Neural progenitor cell (in vitro differentiated cells): ENCODE data around the gene PCK1.

Source experiments
- EZH2phosphoT487 ChIP-seq: fragments of 200-600 bp; sonication (generic); IDR thresholded peaks from 2 replicates; pipeline ENCODE4 v1.6.1; 2017; ENCODE audit warnings: antibody characterized with exemption
- TF ChIP-seq, protein P1 (sequence below): fragments of 200-600 bp; sonication (generic); IDR thresholded peaks from 2 replicates; pipeline ENCODE4 v1.5.1; 2017; ENCODE audit warnings: antibody characterized with exemption, mild to moderate bottlenecking

DNA sequence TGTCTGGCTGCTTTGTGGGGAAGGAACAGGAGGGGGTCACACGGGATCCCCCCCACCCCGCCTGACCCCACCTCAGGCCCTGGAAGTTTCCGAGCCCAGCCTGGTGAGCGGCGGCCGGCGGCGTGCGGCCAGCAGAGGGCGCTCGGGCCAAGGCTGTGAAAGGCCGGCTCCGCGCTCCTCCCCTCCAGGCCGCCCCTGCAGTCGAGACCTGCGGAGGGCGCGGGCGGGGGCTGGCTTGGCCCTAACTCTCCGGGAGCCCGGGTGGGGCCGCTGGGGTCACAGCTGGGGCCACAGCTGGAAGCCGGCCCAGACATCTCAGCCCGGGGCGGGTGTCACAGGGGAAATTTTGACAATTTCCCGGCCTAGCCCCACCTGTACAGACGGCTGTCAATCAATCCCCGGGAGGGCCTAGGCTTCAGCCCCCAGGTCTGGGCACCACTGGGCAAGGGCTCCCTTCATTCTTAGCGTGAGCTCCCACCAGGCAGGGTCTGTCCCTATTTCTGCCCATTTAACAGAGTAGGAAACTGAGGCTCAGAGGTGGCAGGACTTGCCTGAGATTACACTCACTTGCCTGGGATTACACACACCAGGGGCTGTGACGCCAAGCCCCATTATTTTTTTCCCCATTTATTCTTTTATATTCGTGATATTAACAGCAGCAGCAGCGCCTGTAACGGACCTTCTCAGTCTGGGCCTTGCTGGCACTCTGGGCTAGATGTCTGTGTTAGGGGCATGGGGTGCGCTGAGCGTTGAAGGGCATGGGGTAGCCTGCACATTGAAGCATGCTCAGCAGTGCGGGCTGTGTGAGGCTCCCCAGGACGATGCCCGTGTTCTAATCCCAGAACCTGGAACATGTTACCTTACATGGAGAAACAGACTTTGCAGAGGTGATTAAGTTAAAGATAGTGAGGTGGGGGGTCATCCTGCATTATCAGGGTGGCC is 36.4 kb downstream of the PCK1 start:
- no peak for TF ChIP-seq EZH2phosphoT487
- TF ChIP-seq, protein P1, sequence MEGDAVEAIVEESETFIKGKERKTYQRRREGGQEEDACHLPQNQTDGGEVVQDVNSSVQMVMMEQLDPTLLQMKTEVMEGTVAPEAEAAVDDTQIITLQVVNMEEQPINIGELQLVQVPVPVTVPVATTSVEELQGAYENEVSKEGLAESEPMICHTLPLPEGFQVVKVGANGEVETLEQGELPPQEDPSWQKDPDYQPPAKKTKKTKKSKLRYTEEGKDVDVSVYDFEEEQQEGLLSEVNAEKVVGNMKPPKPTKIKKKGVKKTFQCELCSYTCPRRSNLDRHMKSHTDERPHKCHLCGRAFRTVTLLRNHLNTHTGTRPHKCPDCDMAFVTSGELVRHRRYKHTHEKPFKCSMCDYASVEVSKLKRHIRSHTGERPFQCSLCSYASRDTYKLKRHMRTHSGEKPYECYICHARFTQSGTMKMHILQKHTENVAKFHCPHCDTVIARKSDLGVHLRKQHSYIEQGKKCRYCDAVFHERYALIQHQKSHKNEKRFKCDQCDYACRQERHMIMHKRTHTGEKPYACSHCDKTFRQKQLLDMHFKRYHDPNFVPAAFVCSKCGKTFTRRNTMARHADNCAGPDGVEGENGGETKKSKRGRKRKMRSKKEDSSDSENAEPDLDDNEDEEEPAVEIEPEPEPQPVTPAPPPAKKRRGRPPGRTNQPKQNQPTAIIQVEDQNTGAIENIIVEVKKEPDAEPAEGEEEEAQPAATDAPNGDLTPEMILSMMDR = peak; percentile 91
